ENCODE measurements around the gene TBC1D32.
"Not testable (repeated sequence)": the region's sequence is repeated elsewhere in the genome, so short reads cannot be mapped to it uniquely, and the experiment has no call there.

The TBC1D32 gene

DNA sequence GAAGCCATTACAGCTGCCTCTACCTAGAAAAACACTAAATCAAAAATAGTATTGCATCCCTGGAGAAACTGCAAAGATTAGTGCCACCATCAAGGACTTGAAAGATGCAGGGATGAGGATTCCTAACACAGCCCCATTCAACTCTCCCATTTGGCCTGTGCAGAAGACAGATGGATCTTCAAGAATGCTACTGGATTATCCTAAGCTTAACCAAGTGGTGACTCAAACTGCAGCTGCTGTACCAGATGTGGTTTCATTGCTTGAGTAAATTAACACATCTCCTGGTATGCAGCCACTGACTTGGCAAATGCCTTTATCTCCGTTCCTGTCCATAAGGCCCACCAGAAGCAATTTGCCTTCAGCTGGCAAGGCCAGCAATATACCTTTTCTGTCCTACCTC is 117.4 kb downstream of the TBC1D32 start:
- no peak for DNase-seq

- not testable (repeated sequence) for DNase-seq
Measured at GRCh38 chr6:121213341-121213740, 120.9 kb downstream of the TBC1D32 start.

GRCh38 chr6:121210943-121211342 is 123.3 kb downstream of the TBC1D32 start:
- no peak for DNase-seq

DNA sequence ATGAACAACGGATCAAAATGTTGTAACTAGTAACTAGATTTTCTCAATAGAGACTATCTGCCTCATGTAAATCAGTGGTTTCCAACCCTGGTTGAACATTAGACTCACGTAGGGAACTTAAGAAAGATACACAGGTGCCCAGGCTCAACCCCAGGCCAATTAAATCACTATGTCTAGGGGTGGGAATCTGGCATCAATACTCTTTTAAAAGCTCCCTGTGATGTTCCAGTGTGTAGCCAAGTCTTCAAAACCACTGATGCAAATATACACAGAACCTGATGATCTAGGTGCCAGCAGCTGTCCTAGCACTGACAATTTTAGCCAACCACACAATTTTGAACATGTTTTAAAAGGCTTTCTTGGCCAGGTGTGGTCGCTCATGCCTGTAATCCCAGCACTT is 128.7 kb downstream of the TBC1D32 start:
- DNase-seq, result no peak

DNA sequence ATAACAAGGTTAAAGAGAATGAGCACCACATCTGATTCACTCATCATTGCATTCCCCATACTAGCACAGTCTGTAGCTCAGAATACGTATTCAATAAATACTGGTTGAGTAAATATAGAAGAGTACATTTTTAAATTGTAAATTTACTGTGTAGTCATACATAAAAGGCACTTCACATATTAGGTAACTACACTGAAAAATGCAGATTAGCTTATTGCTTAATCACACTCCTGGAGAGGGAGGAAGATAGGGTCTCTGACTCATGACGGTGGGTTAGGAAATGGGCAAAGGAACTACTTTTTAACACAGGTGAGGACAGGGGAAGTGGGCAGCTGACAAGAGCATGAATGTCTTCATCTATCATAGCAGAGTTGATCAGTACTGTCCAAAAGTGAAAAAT is 133.2 kb downstream of the TBC1D32 start:
- no peak for DNase-seq

DNA sequence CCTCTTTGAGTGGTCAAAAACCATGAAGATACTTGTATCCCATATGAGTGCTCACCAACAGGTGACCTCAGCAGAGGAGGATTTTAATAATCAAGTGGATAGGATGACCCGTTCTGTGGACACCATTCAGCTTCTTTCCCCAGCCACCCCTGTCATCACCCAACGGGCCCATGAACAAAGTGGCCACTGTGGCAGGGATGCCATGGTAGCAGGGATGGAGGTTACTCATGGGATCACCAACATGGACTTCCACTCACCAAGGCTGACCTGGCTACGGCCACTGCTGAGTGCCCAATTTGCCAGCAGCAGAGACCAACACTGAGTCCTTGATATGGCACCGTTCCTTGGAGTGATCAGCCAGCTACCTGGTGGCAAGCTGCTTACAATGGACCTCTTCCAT is 138.2 kb downstream of the TBC1D32 start:
- DNase-seq, result not testable (repeated sequence)

DNA sequence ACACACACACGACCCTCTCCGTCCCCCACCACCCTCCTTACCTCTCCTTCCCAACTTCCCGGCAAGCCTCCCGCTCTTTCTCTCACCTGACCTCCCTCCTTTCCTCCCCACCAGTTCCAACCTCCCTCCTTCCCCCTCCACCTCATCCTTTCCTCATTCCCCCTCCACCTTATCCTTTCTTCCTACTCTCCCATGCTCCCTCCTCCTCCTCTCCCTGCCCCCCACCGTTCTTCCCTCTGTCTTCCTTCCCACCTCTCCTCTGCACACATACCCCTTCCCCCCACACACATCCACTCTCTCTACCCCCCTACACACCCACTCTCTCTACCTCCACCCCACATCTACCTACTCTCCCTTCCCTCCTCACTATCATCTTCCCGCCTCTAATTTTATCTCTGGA is 144.2 kb downstream of the TBC1D32 start:
- DNase-seq, result no peak

DNA sequence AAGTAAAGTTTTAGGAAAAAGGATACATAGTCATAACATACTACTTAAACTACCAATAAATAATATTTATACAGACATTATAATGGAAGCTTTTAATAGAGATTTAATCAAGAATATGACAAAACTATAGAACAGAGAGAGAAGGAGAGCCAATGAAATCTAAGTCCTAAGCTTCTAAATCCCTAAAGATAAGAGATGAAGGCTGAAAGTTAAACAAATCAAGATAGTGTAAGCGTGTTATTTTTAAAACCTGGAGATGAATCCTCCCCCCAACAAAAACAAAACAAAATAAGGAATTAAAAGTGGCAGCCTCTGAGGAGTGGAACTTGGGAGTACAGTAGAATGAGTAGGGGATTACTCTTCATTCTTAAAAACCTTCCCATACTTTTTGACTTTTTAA is 145.9 kb downstream of the TBC1D32 start:
- DNase-seq, result no peak

DNA sequence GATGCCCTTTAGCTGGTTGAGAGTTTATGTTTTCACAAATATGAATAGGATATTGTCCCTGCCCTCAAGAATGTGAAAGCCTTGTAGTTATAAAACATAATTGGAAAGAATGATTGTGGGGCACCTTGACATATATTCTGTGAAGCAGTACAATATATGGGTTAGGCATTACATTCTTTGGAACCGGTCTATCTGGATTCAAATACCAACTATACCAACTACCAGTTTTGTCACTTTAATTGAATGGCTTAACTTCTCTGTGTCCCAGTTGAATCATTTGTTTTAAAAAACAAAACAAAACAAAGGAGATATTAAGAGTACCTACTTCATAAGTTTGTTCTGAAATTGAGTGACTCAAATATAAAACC is 146.5 kb downstream of the TBC1D32 start:
- DNase-seq, result no peak

- DNase-seq, result no peak
Measured at GRCh38 chr6:121187200-121187832, 147.0 kb downstream of the TBC1D32 start.

GRCh38 chr6:121183742-121184141 is 150.5 kb downstream of the TBC1D32 start:
- DNase-seq, result no peak

GRCh38 chr6:121175827-121176226 is 158.5 kb downstream of the TBC1D32 start:
- DNase-seq, result no peak

GRCh38 chr6:121172451-121172850 is 161.8 kb downstream of the TBC1D32 start:
- DNase-seq, result not testable (repeated sequence)

DNA sequence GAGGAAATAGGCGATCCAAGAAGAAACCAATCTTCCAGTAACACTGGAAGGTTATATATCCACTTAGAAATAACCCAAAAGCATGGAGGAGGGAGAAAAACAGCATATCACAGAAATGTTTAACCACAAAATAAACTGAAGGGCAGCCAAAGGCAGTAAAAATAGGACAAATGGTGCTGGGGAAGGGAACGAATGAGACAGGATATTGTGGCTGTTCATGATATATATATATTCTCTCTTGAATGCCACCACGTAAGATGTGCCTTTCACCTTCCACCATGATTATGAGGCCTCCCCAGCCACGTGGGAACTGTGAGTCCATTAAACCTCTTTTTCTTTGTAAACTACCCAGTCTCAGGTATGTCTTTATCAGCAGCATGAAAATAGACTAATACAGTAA is 162.4 kb downstream of the TBC1D32 start:
- DNase-seq, result no peak

- no peak for DNase-seq
Measured at GRCh38 chr6:121161886-121162285, 172.4 kb downstream of the TBC1D32 start.

- DNase-seq, result no peak
Measured at GRCh38 chr6:121160276-121160675, 174.0 kb downstream of the TBC1D32 start.

DNA sequence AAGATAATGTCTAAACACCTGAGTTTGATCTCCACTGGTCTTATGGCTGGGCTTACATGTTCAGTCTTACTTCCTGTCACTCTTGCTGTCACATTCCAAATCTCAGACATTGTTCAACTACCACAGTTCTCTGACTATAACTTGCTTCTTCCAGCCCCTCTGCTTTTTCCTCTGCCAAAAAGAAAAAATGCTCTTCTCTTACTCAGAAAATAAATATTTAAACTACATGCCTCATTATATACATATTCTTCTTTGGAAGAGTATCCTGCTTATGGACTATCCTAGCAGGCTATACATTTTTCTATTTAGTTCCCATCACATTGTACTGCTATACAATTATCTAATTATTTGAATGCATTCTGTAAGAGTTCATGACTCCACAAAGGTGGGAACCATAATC is 175.4 kb downstream of the TBC1D32 start:
- DNase-seq, result no peak

GRCh38 chr6:121158438-121158837 is 175.8 kb downstream of the TBC1D32 start:
- DNase-seq, result no peak

DNA sequence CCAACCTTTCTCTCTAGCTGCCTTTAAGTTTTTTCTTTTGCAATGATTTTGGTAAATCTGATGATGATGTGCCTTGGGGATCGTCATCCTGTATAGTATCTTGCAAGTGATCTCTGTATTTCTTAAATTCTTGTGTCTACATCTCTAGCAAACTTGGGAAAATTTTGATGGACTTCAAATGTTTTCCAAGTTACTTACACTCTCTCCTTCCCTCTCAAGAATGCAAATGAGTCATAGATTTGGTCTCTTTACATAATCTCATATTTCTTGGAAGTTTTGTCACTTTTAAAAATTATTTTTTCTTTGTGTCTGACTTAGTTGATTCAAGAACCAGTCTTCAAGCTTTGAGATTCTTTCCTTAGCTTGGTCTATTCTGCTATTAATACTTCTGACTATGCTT is 176.4 kb downstream of the TBC1D32 start:
- DNase-seq, result no peak

- no peak for DNase-seq
Measured at GRCh38 chr6:121143476-121143875, 190.8 kb downstream of the TBC1D32 start.

- DNase-seq, result no peak
Measured at GRCh38 chr6:121142093-121142492, 192.2 kb downstream of the TBC1D32 start.

DNA sequence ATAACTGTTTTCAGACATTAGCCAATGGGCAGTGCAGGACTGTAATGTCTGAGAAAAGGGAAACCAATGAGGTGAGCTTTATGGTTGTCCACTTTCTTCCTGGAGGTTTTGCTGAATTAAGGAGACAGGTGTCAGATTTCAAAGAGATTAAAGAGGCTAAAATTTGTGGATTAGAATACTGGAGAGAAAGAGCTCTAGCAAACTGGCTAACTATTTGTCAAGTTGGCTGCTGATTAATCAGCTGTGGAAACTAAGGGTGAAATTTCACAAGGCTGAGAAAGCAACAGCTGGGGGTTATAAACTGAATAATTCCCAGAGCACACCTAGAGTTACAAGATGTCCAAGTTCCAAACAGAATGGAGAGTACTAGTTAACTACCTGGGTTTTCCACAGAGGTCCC is 198.9 kb downstream of the TBC1D32 start:
- no peak for DNase-seq

DNA sequence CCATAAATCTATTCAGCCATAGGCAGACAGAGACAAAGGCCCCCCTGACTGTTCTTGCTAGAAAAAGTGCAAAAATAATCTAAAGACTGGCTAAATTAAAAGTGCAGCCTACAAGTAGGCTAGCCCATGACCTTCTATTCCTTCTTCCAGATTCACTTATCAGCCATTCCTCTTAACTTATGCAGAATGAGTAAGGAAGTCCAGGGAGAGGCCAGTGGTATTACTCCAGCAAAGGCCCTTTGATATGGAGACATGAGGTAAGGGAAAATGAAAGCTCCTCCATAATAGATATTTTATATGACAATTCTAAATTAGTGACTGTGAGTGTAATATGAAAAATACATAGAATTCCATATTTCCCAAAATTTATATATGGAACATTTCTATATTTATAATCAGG is 199.4 kb downstream of the TBC1D32 start:
- DNase-seq, result no peak

DNA sequence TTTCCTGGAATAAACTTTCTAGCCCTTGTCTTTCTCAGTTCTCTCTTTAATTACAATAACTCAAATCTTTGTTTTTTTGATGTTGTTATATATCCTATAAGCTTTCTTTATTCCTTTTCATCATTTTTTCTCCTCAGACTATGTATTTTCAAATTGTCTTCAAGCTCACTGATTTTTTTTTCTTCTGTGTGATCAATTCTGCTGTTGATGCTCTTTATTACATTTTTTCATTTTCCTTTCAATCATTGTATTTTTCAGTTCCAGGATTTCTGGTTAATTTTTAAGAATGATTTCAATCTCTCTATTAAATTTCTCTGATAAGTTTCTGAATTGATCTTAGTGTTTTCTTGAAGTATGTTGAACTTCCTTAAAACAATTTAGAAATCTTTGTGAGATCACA is 209.7 kb downstream of the TBC1D32 start:
- no peak for DNase-seq

DNA sequence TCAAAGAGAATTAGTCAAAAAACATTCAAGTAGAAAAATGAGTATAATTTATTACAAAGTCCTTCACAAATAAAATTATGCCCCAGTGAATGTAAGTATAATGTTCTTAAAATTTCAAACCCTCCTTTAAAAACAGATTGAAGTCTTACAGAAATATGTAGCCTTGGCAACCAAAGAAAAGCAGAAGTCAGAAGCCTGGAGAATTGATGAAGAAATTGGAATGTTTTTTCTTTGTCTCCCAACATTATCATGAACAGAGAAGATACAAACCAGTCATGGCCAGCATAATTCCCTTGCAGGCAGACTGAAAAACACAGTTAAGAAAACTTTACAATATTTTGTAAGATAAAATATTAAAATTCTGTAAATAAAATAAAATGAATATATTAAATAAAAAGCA is 221.9 kb downstream of the TBC1D32 start:
- DNase-seq, result no peak

- no peak for DNase-seq
Measured at GRCh38 chr6:121110733-121111132, 223.5 kb downstream of the TBC1D32 start.
